HG02870 (cell line): ENCODE results near the gene RORC.

ENCODE experiments used
- ATAC-seq: cut with Tn5 transposase; IDR thresholded peaks from one replicate; pipeline ENCODE4 v1.9.1; 2021; ENCODE audit warnings: mild to moderate bottlenecking, moderate library complexity; ENCODE audit not compliant: unreplicated experiment

Gene RORC

GRCh38 chr1:151849871-151850270, 18.3 kb upstream of the RORC start:
- no peak for ATAC-seq

- no peak for ATAC-seq
These were observed 17.5 kb upstream of the RORC start for GRCh38 chr1:151849126-151849525.

- no peak for ATAC-seq
These were observed 16.4 kb upstream of the RORC start for GRCh38 chr1:151847867-151848596.

- no peak for ATAC-seq
These were observed 15.2 kb upstream of the RORC start for GRCh38 chr1:151846686-151847237.

GRCh38 chr1:151846062-151846568, 14.5 kb upstream of the RORC start:
- no peak for ATAC-seq

- ATAC-seq = no peak
These were observed 11.8 kb upstream of the RORC start for GRCh38 chr1:151843398-151843797.

GRCh38 chr1:151841141-151841540, 9.5 kb upstream of the RORC start:
- no peak for ATAC-seq

GRCh38 chr1:151840421-151840820, 8.8 kb upstream of the RORC start:
- ATAC-seq = no peak

- peak; percentile 45 for ATAC-seq
These were observed 8.1 kb upstream of the RORC start, which contains the start of gene C2CD4D for GRCh38 chr1:151839457-151840403. Gene C2CD4D, minus strand, starts transcription at chr1:151839820. Its CDS starts 831 bp downstream, at chr1:151838989.

- ATAC-seq = no peak
These were observed 7.4 kb upstream of the RORC start for GRCh38 chr1:151839082-151839412.

- no peak for ATAC-seq
These were observed 6.8 kb upstream of the RORC start for GRCh38 chr1:151838222-151839081.

GRCh38 chr1:151837884-151838221, 6.3 kb upstream of the RORC start:
- ATAC-seq = no peak

GRCh38 chr1:151837197-151837596, 5.6 kb upstream of the RORC start:
- no peak for ATAC-seq

GRCh38 chr1:151835596-151835995, 4.0 kb upstream of the RORC start:
- ATAC-seq = no peak

GRCh38 chr1:151834239-151834638, 2.6 kb upstream of the RORC start:
- no peak for ATAC-seq

- no peak for ATAC-seq
These were observed 1.7 kb upstream of the RORC start for GRCh38 chr1:151833172-151833900.

- no peak for ATAC-seq
These were observed 847 bp upstream of the RORC start for GRCh38 chr1:151832318-151832980.

GRCh38 chr1:151831256-151831591, 378 bp downstream of the RORC start:
- no peak for ATAC-seq

- no peak for ATAC-seq
These were observed 1.5 kb downstream of the RORC start for GRCh38 chr1:151830055-151830454.
